Head of caudate nucleus (tissue), 42 donors: Measurements from ENCODE around the gene SFSWAP.
"Not testable (repeated sequence)": the region's sequence is repeated elsewhere in the genome, so short reads cannot be mapped to it uniquely, and the experiment has no call there.

Experiments
- DNase-seq, 42 donors: peaks; one replicate each; pipeline versions ENCODE4 v3.0.0 to v3.0.0-alpha.2; 2020 to 2021; ENCODE audit warnings: mixed read lengths in 7 of 42
- intact Hi-C: fragments of 100-400 bp; cut with DNase I; formaldehyde crosslinking; loops from one replicate; pipeline ENCODE4 v1.15.0; 2022

SFSWAP gene

GRCh38 chr12:131678389-131679181 is 32.3 kb upstream of the SFSWAP start:
- intact Hi-C loops, DNase-seq: not testable (repeated sequence)

GRCh38 chr12:131679186-131679585 is 31.7 kb upstream of the SFSWAP start:
- DNase-seq, intact Hi-C loops: not testable (repeated sequence)

GRCh38 chr12:131679816-131680215 is 31.1 kb upstream of the SFSWAP start:
- intact Hi-C loops, DNase-seq: not testable (repeated sequence)

GRCh38 chr12:131680392-131681256 is 30.3 kb upstream of the SFSWAP start:
- intact Hi-C loops, DNase-seq: not testable (repeated sequence)

- intact Hi-C loops: no loop called here
- no peak for DNase-seq
Measured at GRCh38 chr12:131681257-131681620, 29.7 kb upstream of the SFSWAP start.

GRCh38 chr12:131681746-131682509 is 29.0 kb upstream of the SFSWAP start:
- intact Hi-C loops: not testable (repeated sequence)
- peak in 13 of 42 donors; percentile 26 to 58 (median 32) for DNase-seq

GRCh38 chr12:131682510-131682895 is 28.4 kb upstream of the SFSWAP start:
- no peak for DNase-seq

GRCh38 chr12:131683266-131684014 is 27.4 kb upstream of the SFSWAP start:
- intact Hi-C loops: no loop called here
- DNase-seq: no peak

More at GRCh38 chr12:131682510-131682895, 28.4 kb upstream of the SFSWAP start:
- intact Hi-C loops: no loop called here

- DNase-seq: no peak
- intact Hi-C loops: no loop called here
Measured at GRCh38 chr12:131684015-131684725, 26.7 kb upstream of the SFSWAP start.

- intact Hi-C loops: no loop called here
- no peak for DNase-seq
Measured at GRCh38 chr12:131687346-131688125, 23.4 kb upstream of the SFSWAP start.

GRCh38 chr12:131688131-131688844 is 22.6 kb upstream of the SFSWAP start:
- DNase-seq: no peak
- intact Hi-C loops: no loop called here

GRCh38 chr12:131688845-131689154 is 22.1 kb upstream of the SFSWAP start:
- DNase-seq: no peak
- intact Hi-C loops: no loop called here

- DNase-seq: no peak
Measured at GRCh38 chr12:131690320-131690719, 20.6 kb upstream of the SFSWAP start.

GRCh38 chr12:131692431-131692830 is 18.5 kb upstream of the SFSWAP start:
- intact Hi-C loops: loop anchor here (10.0 kb wide), 1 partner anchor 58 kb away; no protein-coding TSS in a partner anchor
- DNase-seq: no peak

More at GRCh38 chr12:131690320-131690719, 20.6 kb upstream of the SFSWAP start:
- intact Hi-C loops: loop anchor here (10.0 kb wide), 1 partner anchor 56 kb away; no protein-coding TSS in a partner anchor

GRCh38 chr12:131693149-131693548 is 17.7 kb upstream of the SFSWAP start:
- peak in 1 of 42 donors; percentile 9 for DNase-seq
- intact Hi-C loops: loop anchor here (10.0 kb wide), 1 partner anchor 58 kb away; no protein-coding TSS in a partner anchor

- intact Hi-C loops: loop anchor here (10.0 kb wide), 1 partner anchor 59 kb away; no protein-coding TSS in a partner anchor
- DNase-seq: peak in 8 of 42 donors; percentile 9 to 41 (median 20)
Measured at GRCh38 chr12:131694116-131694838, 16.6 kb upstream of the SFSWAP start.
